ENCODE measurements around the gene ORC3.
"Not testable (repeated sequence)": the region's sequence is repeated elsewhere in the genome, so short reads cannot be mapped to it uniquely, and the experiment has no call there.

Gene ORC3

DNA sequence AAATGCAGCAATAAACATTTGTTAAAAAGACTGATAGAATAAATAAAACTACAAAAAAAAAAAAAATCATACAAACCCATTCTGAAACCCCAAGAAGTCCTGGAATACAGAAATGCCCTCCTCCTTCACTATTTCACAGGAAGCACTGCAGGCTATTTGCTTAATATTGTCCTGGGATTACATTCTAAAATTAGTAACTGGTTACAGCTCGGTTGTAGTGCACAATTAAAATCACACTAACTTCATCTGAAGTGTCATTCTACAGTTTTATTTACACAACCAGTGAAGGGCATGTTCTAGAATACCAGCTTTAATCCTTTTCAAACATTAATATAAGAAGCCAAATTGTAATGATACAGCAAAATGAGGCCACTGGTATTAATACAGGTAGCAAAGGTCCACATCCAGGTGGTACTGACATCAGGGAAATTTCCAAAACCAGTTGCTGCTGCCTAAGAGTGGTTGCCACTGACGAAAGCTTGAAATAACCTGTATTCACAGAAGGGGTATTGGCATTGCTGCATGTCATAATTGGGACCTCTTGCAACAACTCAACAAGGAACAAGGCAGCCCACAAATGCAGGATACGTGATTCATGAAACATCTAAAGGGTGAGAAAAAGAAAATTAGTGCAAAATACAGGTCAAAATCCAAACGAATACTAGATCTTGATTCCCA is 85.2 kb downstream of the ORC3 start:
- Mint-ChIP-seq H3K4me1 (ENCODE audit: low read depth) (peaks cover 23% of the 10 kb centered on the region), H3K27me3 (no peaks in the 10 kb centered on the region), H3K4me3 (no peak overlapping the region), H3K9me3 (no peaks in the 10 kb centered on the region), H3K36me3 (ENCODE audit: low read depth) (peaks cover 97% of the 10 kb centered on the region), H3K27ac (no peak overlapping the region)
- intact Hi-C loops (cut with micrococcal nuclease), result no loop called here

DNA sequence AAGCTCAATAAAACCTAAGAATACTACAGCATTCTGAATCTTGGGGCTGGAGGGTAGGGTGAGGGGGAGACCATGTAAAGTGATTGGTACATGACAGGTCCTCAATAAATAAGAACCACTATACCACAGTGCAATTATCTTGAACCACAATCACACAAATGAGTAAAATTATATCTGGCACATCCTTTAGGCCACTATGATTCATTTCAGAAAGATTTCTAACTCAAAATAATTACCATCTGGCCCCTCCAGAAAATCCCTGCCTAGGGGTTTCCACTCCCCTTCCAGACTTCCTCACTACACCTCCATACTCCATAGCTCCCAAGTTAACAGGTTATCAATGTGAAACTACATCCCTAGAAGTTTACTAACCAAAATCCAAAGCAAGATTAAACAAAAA is 92.4 kb downstream of the ORC3 start:
- Mint-ChIP-seq H3K27me3 (no peaks in the 10 kb centered on the region), H3K9me3 (no peaks in the 10 kb centered on the region), H3K4me1 (ENCODE audit: low read depth) (peaks cover 43% of the 10 kb centered on the region), H3K27ac (no peak overlapping the region), H3K36me3 (ENCODE audit: low read depth) (peaks cover 63% of the 10 kb centered on the region), H3K4me3 (no peak overlapping the region)
- intact Hi-C loops (cut with micrococcal nuclease), result no loop called here

DNA sequence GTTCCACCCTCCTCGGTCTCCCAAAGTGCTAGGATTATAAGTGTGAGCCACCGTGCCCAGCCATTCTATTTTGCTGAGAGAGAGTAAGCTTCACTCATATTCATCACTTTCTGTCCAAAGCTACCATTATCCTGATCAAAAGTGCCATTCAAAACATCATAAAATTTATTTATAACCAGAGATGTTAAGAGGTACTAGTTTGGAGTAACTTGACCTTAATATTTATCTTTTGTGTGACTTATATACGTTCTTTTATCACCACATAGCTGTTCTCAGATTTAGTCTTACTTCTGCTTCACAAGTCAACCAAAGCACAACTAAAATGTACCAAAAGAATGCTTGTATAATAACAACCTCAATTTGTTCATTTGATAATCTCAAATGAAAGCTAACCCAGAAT is 94.0 kb downstream of the ORC3 start:
- H3K9me3 Mint-ChIP-seq, result no peaks in the 10 kb centered on the region
- intact Hi-C loops (cut with micrococcal nuclease), result no loop called here
- H3K27me3 Mint-ChIP-seq, result no peaks in the 10 kb centered on the region
- peaks cover 49% of the 10 kb centered on the region for H3K4me1 Mint-ChIP-seq (ENCODE audit: low read depth)
- no peak overlapping the region for H3K4me3 Mint-ChIP-seq
- no peak overlapping the region for H3K27ac Mint-ChIP-seq
- H3K36me3 Mint-ChIP-seq (ENCODE audit: low read depth), result peaks cover 48% of the 10 kb centered on the region

DNA sequence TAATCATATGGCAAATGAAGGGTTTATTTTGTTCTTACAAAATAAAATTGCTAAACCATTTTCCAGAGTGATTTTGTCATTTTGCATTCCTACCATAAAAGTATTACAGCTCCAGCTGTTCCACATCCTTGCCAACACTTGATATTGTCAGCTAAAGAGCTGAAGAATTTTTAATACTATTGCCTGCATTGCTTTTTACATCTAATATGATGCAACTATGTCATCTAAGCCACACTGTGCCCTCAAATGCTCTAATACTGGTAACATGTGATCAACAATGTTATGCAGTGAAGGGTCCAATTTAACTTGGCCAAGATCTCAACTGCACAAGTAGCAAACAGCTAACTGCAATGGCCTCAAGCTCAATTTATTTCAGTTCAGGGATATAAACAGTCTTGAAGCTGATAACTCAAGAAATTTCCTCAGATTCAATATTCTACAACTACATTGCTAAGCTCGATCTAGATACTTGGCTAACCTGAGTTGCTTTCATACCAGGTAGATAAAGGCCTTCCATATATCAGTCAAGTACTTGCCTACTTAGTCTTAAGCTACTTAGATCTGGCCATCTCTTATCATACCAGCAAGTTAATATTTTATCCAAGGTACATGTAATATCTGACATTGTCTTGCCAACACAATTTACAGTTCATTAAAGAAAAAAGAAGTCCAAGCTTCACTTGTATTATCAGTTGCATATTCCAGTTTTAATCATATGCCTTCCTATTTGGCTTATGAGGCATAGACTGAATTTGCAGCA is 95.1 kb downstream of the ORC3 start:
- peaks cover 47% of the 10 kb centered on the region for H3K36me3 Mint-ChIP-seq (ENCODE audit: low read depth)
- H3K4me1 Mint-ChIP-seq (ENCODE audit: low read depth), result peaks cover 60% of the 10 kb centered on the region
- no peak overlapping the region for H3K4me3 Mint-ChIP-seq
- no peaks in the 10 kb centered on the region for H3K27me3 Mint-ChIP-seq
- intact Hi-C loops (cut with micrococcal nuclease), result no loop called here
- no peak overlapping the region for H3K27ac Mint-ChIP-seq
- no peaks in the 10 kb centered on the region for H3K9me3 Mint-ChIP-seq

DNA sequence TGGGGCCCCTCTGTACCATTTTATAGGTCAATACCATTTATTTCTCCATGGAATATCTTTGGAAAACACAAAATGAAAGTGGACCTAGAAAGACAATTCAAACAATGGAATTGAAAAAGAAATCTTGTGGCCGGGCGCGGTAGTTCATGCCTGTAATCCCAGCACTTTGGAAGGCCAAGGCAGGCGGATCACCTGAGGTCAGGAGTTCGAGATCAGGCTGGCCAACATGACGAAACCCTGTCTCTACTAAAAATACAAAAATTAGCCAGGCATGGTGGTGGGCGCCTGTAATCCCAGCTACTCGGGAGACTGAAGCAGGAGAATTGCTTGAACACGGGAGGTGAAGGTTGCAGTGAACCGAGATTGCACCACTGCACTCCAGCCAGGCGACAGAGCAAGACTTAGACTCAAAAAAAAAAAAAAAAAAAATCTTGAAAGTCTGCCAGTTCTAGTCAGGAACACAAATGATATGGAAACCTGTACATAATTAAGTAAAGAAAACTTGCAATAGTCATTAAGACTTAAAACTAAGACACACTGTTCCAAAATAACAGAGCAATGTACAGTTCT is 96.8 kb downstream of the ORC3 start:
- H3K36me3 Mint-ChIP-seq (ENCODE audit: low read depth), result peaks cover 38% of the 10 kb centered on the region
- H3K9me3 Mint-ChIP-seq; intact Hi-C loops (cut with micrococcal nuclease); H3K4me3 Mint-ChIP-seq; H3K27me3 Mint-ChIP-seq; H3K27ac Mint-ChIP-seq: not testable (repeated sequence)
- H3K4me1 Mint-ChIP-seq (ENCODE audit: low read depth), result peaks cover 76% of the 10 kb centered on the region

DNA sequence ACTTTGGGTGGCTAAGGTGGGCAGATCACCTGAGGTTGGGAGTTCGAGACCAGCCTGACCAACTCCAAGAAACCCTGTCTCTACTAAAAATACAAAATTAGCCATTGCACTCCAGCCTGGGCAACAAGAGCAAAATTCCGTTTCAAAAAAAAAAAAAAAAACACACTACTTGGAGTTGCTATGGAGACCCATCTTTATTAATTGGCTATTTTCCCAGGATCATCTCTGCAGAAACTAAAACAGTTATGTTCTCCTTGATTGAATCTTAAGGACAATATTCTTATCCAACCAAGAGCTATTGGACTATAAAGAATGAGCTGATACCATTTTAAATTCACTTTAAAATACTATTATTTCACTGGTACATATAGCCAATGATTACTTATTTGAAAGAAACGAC is 97.4 kb downstream of the ORC3 start:
- intact Hi-C loops (cut with micrococcal nuclease), result no loop called here
- Mint-ChIP-seq H3K4me1 (ENCODE audit: low read depth) (peaks cover 80% of the 10 kb centered on the region), H3K4me3 (no peak overlapping the region), H3K9me3 (no peaks in the 10 kb centered on the region), H3K36me3 (ENCODE audit: low read depth) (peaks cover 39% of the 10 kb centered on the region), H3K27ac (no peak overlapping the region), H3K27me3 (no peaks in the 10 kb centered on the region)

DNA sequence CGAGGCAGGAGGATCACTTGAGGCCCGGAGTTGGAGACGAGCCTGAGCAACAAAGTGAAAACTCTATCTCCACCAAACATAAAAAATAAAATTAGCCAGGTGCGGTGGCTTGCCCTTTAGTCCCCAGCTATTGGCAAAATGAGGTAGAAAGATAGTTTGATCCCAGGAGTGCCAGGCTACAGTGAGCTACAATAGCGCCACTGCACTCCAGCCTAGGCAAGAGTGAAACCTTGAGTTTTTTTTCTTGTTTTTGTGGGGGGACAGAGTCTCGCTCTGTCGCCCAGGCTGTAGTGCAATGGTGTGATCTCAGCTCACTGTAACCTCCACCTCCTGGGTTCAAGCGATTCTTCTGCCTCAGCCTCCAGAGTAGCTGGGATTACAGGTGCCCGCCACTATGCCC is 98.0 kb downstream of the ORC3 start:
- intact Hi-C loops (cut with micrococcal nuclease); H3K27ac Mint-ChIP-seq; H3K9me3 Mint-ChIP-seq; H3K27me3 Mint-ChIP-seq; H3K4me3 Mint-ChIP-seq: not testable (repeated sequence)
- Mint-ChIP-seq H3K4me1 (ENCODE audit: low read depth) (peaks cover 80% of the 10 kb centered on the region), H3K36me3 (ENCODE audit: low read depth) (peaks cover 45% of the 10 kb centered on the region)

DNA sequence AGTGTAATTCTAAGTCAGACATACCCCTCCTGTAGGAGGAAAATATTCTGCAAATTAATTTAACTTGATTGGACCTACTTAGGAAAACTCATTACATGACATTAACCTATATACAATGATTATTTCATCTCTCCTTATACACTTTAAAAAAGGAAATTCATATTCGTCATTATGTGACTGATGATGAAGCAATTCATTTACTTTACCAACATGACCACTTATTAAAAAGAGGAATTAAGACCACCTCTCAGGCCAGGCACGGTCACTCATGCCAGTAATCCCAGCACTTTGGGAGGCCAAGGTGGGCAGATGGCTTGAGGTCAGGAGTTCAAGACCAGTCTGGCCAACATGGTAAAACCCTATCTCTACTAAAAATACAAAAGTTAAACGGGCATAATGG is 100.5 kb downstream of the ORC3 start:
- peaks cover 72% of the 10 kb centered on the region for H3K4me1 Mint-ChIP-seq (ENCODE audit: low read depth)
- H3K27me3 Mint-ChIP-seq, result no peaks in the 10 kb centered on the region
- H3K36me3 Mint-ChIP-seq (ENCODE audit: low read depth), result peaks cover 47% of the 10 kb centered on the region
- intact Hi-C loops (cut with micrococcal nuclease), result loop anchor here (10.0 kb wide), 3 partner anchors 216 to 536 kb away; partner anchors contain the start of genes SLC35A1 and ZNF292
- peak overlapping the region; percentile 78 for H3K27ac Mint-ChIP-seq
- peak overlapping the region; percentile 50 for H3K4me3 Mint-ChIP-seq
- no peaks in the 10 kb centered on the region for H3K9me3 Mint-ChIP-seq

DNA sequence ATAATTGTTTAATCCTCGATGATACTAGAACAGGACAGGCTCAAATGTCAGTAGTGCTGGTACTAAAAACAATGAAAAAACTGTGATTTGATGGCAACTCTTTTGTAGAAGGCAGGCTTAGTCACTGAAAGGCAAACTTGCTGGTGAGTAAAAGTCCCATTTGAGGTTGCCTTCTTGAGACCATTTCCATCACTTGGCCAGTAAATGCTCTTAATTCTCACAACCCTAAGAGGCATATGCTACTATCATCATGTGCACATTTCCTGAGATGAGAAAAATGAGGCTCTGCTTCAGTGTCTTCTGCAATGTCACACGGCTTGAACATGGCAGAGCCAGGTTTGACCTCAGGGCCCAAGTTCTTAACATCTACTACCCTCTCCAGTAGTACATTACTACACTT is 102.2 kb downstream of the ORC3 start:
- Mint-ChIP-seq H3K27me3 (no peaks in the 10 kb centered on the region), H3K9me3 (no peaks in the 10 kb centered on the region), H3K4me3 (no peak overlapping the region), H3K27ac (peak overlapping the region; percentile 78), H3K36me3 (ENCODE audit: low read depth) (peaks cover 49% of the 10 kb centered on the region), H3K4me1 (ENCODE audit: low read depth) (peaks cover 73% of the 10 kb centered on the region)
- intact Hi-C loops (cut with micrococcal nuclease), result loop anchor here (10.0 kb wide), 3 partner anchors 217 to 537 kb away; partner anchors contain the start of genes SLC35A1 and ZNF292

DNA sequence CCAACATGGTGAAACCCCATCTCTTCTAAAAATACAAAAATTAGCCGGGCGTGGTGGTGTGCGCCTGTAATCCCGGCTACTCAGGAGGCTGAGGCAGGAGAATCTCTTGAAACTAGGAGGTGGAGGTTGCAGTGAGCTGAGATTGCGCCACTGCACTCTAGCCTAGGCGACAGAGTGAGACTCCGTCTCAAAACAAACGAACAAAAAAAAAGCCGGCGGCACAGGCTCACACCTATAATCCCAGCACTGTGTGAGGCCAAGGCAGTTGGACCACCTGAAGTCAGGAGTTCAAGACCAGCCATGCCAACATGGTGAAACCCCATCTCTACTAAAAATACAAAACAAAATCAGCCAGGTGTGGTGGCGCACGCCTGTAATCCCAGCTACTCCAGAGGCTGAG is 106.9 kb downstream of the ORC3 start:
- Mint-ChIP-seq H3K36me3 (ENCODE audit: low read depth) (peaks cover 63% of the 10 kb centered on the region), H3K4me3 (peak overlapping the region; percentile 30), H3K27ac (peak overlapping the region; percentile 97), H3K4me1 (ENCODE audit: low read depth) (peaks cover 47% of the 10 kb centered on the region)
- not testable (repeated sequence) for H3K27me3 Mint-ChIP-seq, H3K9me3 Mint-ChIP-seq
- intact Hi-C loops (cut with micrococcal nuclease), result loop anchor here (10.0 kb wide), 3 partner anchors 222 to 542 kb away; partner anchors contain the start of genes SLC35A1 and ZNF292

DNA sequence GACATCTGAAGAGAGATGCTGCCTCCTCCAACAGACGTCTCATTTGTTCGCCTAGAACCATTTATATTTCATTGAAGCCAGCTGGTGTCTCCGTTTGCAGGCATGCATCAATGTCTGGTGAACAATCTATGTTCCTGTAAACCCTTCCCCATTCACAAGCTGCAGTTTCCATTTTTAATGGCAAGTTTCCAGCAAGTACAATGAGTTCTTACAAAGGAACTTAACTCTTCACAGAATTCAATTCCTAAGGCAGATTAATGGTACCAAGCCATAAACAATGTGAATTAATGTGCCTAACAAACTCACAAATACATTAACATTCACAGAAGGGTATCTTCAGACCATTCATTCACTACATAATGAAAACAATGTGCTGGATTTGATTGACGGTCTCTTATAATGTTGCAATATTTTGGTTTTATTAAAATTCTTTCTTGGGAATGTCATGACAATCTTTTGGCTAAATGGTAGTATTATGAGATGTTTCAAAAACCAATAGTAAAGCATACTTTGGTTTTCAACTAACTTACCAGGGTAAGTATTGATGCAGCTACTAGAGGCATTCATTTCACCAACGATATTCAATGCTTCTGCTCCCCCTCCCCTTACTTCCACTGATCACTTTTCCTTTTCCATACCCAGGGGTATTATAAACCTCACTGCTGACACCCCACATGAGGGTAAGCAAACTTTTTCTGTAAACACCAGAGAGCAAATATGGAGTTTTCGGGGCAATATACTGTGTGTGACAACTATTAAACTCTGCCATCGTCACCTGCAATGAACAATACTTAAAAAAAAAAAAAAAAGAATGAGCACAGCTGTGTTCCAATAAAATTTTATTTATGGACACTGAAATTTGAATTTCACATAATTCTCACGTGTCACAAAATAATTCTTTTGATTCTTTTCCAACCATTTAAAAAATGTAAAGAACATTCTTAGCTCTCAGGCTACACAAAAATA is 107.9 kb downstream of the ORC3 start:
- Mint-ChIP-seq H3K4me1 (ENCODE audit: low read depth) (peaks cover 43% of the 10 kb centered on the region), H3K36me3 (ENCODE audit: low read depth) (peaks cover 59% of the 10 kb centered on the region), H3K27me3 (no peaks in the 10 kb centered on the region), H3K4me3 (peak overlapping the region; percentile 94), H3K9me3 (no peaks in the 10 kb centered on the region), H3K27ac (peak overlapping the region; percentile 97)
- intact Hi-C loops (cut with micrococcal nuclease), result loop anchor here (1.0 to 10.0 kb wide), 5 partner anchors 107 to 543 kb away; partner anchors contain the start of genes ORC3, SLC35A1 and ZNF292

DNA sequence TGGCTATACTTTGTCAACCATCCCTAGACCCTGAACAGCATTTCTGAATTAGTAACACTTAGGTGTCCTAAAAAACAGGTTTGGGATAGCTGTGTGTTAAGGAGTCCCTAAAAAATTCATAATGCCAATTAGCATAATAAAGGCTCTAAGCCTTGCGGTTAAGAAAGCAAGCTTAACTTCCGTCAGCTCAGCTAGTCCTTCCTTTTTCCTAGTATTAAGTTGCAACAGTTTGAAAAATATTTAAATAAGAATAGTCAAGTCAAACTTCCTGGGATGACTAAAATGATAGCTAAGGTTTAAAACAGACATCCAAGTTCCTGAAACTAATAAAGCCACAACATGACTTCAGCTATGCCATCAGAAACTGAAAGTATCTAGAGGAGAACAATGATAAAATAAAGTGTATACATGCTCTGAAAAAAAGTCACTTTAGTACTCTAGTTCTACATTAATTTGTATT is 108.6 kb downstream of the ORC3 start:
- Mint-ChIP-seq H3K36me3 (ENCODE audit: low read depth) (peaks cover 52% of the 10 kb centered on the region), H3K4me3 (peak overlapping the region; percentile 94), H3K9me3 (no peaks in the 10 kb centered on the region), H3K27me3 (no peaks in the 10 kb centered on the region), H3K4me1 (ENCODE audit: low read depth) (peaks cover 40% of the 10 kb centered on the region), H3K27ac (peak overlapping the region; percentile 97)
- intact Hi-C loops (cut with micrococcal nuclease), result loop anchor here (1.0 to 10.0 kb wide), 5 partner anchors 108 to 544 kb away; partner anchors contain the start of genes ORC3, SLC35A1 and ZNF292

DNA sequence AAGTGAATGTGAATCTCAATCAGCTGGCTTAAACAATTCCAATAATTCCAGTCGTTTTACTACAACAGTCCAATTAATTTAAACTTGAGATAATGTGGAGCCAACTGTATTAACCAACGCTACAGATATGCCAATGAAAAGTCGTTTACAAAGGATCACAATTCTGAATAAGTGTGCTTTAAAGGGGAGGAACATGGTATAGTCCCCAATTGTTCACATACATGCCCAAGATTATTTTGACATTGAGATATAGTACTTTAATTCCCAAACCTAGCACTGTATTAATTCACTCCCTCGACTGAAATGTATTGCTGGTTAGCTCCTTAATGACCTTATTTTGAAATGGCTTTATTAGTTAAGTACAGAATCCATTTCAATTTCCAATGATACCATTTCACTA is 109.6 kb downstream of the ORC3 start:
- no peaks in the 10 kb centered on the region for H3K9me3 Mint-ChIP-seq
- no peaks in the 10 kb centered on the region for H3K27me3 Mint-ChIP-seq
- intact Hi-C loops (cut with micrococcal nuclease), result loop anchor here (2.0 to 10.0 kb wide), 4 partner anchors 109 to 545 kb away; partner anchors contain the start of genes ORC3, SLC35A1 and ZNF292
- peak overlapping the region; percentile 94 for H3K4me3 Mint-ChIP-seq
- H3K27ac Mint-ChIP-seq, result peak overlapping the region; percentile 97
- peaks cover 51% of the 10 kb centered on the region for H3K36me3 Mint-ChIP-seq (ENCODE audit: low read depth)
- peaks cover 36% of the 10 kb centered on the region for H3K4me1 Mint-ChIP-seq (ENCODE audit: low read depth)

Data from dendritic cell treated with granulocyte-macrophage colony-stimulating factor and Interleukin-4, amounts not matched to agents 40 ng/mL and 50 ng/mL, for 4 days (primary cell).